ENCODE measurements around the gene PPP1CC. TPM values are rescaled to one million over a fixed set of nuclear protein-coding genes. Genes with fewer than 3 reads are reported as not detected.

PPP1CC gene
- total and polyA plus RNA-seq, 2 donors from 2014 or later: 57.0 to 82.3 TPM

- Histone ChIP-seq H3K9me3 (ENCODE audit: control insufficient read depth in 2 of 3, insufficient read depth in 1 of 3, low read length in 3 of 3) (no peaks in the 10 kb centered on the region), H3K36me3 (ENCODE audit: control insufficient read depth in 2 of 3, insufficient read depth in 3 of 3, low read length in 3 of 3) (no peaks in the 10 kb centered on the region), H3K27ac (ENCODE audit: low read depth in 2 of 2, low read length in 2 of 2) (no peak overlapping the region), H3K27me3 (ENCODE audit: control insufficient read depth, insufficient read depth, low read length) (no peaks in the 10 kb centered on the region), H3K9ac (ENCODE audit: low read length in 3 of 3) (no peak overlapping the region), H3K4me1 (ENCODE audit: control insufficient read depth in 2 of 3, insufficient read depth in 2 of 3, low read depth in 1 of 3, low read length in 3 of 3) (peaks cover 0 to 3% (median 0%) of the 10 kb centered on the region in 3 donors), H3K4me3 (ENCODE audit: low read length in 3 of 3) (no peak overlapping the region)
- DNase-seq: peak in 1 of 5 donors; percentile 14
- intact Hi-C loops (cut with DNase I): no loop called here
- FAIRE-seq: no peak
- no peak for TF ChIP-seq CTCF (IDR thresholded peaks at IDR 0.05; ENCODE audit: borderline replicate concordance, extremely low read depth, insufficient read depth)
Measured at GRCh38 chr12:110680032-110680431, 62.7 kb downstream of the PPP1CC start.

GRCh38 chr12:110679201-110679600 lies 63.5 kb downstream of the PPP1CC start:
- Histone ChIP-seq H3K4me1 (ENCODE audit: control insufficient read depth in 2 of 3, insufficient read depth in 2 of 3, low read depth in 1 of 3, low read length in 3 of 3) (peaks cover 0 to 3% (median 0%) of the 10 kb centered on the region in 3 donors), H3K27ac (ENCODE audit: low read depth in 2 of 2, low read length in 2 of 2) (no peak overlapping the region), H3K9me3 (ENCODE audit: control insufficient read depth in 2 of 3, insufficient read depth in 1 of 3, low read length in 3 of 3) (no peaks in the 10 kb centered on the region), H3K9ac (ENCODE audit: low read length in 3 of 3) (no peak overlapping the region), H3K27me3 (ENCODE audit: control insufficient read depth, insufficient read depth, low read length) (no peaks in the 10 kb centered on the region), H3K4me3 (ENCODE audit: low read length in 3 of 3) (no peak overlapping the region), H3K36me3 (ENCODE audit: control insufficient read depth in 2 of 3, insufficient read depth in 3 of 3, low read length in 3 of 3) (no peaks in the 10 kb centered on the region)
- intact Hi-C loops (cut with DNase I): no loop called here
- DNase-seq: peak in 1 of 5 donors; percentile 23
- no peak for FAIRE-seq
- TF ChIP-seq CTCF (IDR thresholded peaks at IDR 0.05; ENCODE audit: borderline replicate concordance, extremely low read depth, insufficient read depth): no peak

- intact Hi-C loops (cut with DNase I): no loop called here
- H3K9me3 ChIP-seq (ENCODE audit: control insufficient read depth in 2 of 3, insufficient read depth in 1 of 3, low read length in 3 of 3): no peaks in the 10 kb centered on the region
- DNase-seq: peak in 1 of 5 donors; percentile 49
- H3K4me1 ChIP-seq (ENCODE audit: control insufficient read depth in 2 of 3, insufficient read depth in 2 of 3, low read depth in 1 of 3, low read length in 3 of 3): peaks cover 0 to 3% (median 0%) of the 10 kb centered on the region in 3 donors
- H3K36me3 ChIP-seq (ENCODE audit: control insufficient read depth in 2 of 3, insufficient read depth in 3 of 3, low read length in 3 of 3): no peaks in the 10 kb centered on the region
- H3K4me3 ChIP-seq (ENCODE audit: low read length in 3 of 3): no peak overlapping the region
- no peaks in the 10 kb centered on the region for H3K27me3 ChIP-seq (ENCODE audit: control insufficient read depth, insufficient read depth, low read length)
- no peak for TF ChIP-seq CTCF (IDR thresholded peaks at IDR 0.05; ENCODE audit: borderline replicate concordance, extremely low read depth, insufficient read depth)
- FAIRE-seq: no peak
- no peak overlapping the region for H3K9ac ChIP-seq (ENCODE audit: low read length in 3 of 3)
- H3K27ac ChIP-seq (ENCODE audit: low read depth in 2 of 2, low read length in 2 of 2): no peak overlapping the region
Measured at GRCh38 chr12:110677982-110678381, 64.7 kb downstream of the PPP1CC start.
